ENCODE measurements around the gene IQSEC1. TPM values are rescaled to one million over a fixed set of nuclear protein-coding genes. Genes with fewer than 3 reads are reported as not detected.

The IQSEC1 gene
- total RNA-seq, 1 donor from 2014 or later, result 34.2 TPM

DNA sequence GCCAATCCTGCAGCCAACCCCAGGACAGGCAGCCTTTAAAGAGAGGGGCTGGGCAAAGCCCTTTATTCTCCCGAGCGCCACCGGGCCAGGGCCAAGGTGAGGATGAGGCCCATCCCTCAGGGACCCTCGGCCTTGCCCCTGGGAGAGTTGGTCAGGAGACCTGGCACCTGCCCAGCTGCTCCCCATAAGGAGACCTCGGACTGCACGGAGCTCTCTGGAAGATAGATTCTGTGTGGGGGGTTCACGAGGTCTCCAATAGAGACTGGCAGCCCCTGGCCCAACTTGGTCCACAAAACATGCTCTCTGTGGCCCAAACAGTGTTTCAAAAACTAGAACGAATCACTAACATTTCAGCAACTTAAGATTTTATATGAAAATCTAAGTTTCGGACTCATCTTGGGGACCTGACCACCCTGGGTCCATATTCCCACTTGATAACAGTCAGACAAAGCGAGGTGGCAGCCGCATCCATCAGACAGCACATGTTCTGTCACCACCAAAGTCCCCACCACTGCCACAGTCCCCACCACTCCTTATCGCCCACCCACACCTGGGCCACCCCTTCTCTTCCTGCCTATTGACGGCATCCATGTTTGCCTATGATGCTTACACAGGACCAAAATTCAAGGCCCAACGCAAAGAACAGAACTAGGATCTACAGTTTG, 117.4 kb downstream of the IQSEC1 start:
- Mint-ChIP-seq H3K4me1 (ENCODE audit: low read depth) (peaks cover 5% of the 10 kb centered on the region), H3K4me3 (ENCODE audit: low read depth) (no peak overlapping the region), H3K27ac (no peak overlapping the region), H3K36me3 (ENCODE audit: insufficient read depth) (no peaks in the 10 kb centered on the region), H3K9me3 (ENCODE audit: low read depth) (no peaks in the 10 kb centered on the region), H3K27me3 (no peaks in the 10 kb centered on the region)
- TF ChIP-seq, protein P1, sequence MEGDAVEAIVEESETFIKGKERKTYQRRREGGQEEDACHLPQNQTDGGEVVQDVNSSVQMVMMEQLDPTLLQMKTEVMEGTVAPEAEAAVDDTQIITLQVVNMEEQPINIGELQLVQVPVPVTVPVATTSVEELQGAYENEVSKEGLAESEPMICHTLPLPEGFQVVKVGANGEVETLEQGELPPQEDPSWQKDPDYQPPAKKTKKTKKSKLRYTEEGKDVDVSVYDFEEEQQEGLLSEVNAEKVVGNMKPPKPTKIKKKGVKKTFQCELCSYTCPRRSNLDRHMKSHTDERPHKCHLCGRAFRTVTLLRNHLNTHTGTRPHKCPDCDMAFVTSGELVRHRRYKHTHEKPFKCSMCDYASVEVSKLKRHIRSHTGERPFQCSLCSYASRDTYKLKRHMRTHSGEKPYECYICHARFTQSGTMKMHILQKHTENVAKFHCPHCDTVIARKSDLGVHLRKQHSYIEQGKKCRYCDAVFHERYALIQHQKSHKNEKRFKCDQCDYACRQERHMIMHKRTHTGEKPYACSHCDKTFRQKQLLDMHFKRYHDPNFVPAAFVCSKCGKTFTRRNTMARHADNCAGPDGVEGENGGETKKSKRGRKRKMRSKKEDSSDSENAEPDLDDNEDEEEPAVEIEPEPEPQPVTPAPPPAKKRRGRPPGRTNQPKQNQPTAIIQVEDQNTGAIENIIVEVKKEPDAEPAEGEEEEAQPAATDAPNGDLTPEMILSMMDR (IDR thresholded peaks at IDR 0.05; ENCODE audit: unreplicated experiment), result no peak
- DNase-seq (ENCODE audit: low spot score, unreplicated experiment), result no peak

DNA sequence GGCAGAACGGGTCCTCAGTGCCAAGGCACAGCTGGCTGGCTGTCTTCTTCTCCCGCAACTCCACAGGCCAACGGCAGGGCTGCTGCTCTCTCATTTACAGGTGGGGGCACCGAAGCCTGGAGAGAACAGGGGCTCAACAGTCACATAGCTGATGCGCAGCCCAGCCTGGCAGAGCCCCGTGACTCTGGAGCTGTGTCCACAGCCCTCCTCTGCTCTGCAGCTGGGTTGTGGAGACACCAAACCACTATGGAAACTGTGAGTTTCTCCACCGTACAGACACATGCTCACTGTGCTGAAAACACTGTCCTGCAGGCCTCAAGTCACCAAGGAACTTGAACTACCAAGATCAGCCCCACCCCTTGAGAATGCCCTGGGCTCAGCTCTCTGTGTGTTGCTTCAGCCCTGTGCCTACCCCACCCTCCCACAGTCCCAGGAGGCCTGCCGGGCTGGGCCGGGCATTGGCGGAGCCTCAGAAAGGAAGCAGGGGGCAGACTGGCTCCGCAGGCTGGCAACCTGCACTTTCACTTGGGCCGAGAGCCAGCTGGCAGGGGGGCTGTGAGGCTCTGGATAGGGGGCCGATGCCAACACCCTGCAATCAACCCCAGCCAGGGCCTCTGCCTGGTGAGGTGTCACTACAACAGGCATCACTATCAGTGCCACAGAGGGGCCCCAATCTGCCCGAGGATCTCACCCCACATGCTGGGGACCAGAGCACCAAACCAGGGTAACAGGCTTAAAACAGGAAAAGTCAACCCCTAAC, 118.2 kb downstream of the IQSEC1 start:
- H3K36me3 Mint-ChIP-seq (ENCODE audit: insufficient read depth), result no peaks in the 10 kb centered on the region
- H3K27me3 Mint-ChIP-seq, result no peaks in the 10 kb centered on the region
- H3K4me1 Mint-ChIP-seq (ENCODE audit: low read depth), result peaks cover 3% of the 10 kb centered on the region
- DNase-seq (ENCODE audit: low spot score, unreplicated experiment), result no peak
- no peak overlapping the region for H3K27ac Mint-ChIP-seq
- TF ChIP-seq, protein P1 (IDR thresholded peaks at IDR 0.05; ENCODE audit: unreplicated experiment), result no peak
- no peaks in the 10 kb centered on the region for H3K9me3 Mint-ChIP-seq (ENCODE audit: low read depth)
- no peak overlapping the region for H3K4me3 Mint-ChIP-seq (ENCODE audit: low read depth)

DNA sequence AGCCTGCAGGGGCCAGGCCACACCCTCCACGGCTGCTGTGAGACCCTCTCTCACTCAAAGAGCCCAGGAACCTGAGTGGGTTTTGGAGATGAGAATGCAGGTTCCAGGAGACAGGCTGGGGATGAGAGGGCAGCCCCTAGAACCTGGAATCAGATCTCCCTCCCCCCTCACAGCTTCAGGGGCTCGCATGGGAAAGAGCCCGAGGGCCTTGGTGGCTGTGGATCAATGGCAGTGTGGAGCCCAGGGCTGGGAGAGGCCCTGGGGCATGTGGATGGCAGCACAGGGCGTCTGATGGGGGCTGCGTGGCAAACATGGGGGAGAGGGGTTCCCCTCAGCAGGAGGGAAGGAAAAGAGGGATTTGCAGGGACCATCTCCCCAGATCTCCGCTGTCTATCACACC, 119.0 kb downstream of the IQSEC1 start:
- Mint-ChIP-seq H3K27me3 (no peaks in the 10 kb centered on the region), H3K4me3 (ENCODE audit: low read depth) (no peak overlapping the region), H3K4me1 (ENCODE audit: low read depth) (no peaks in the 10 kb centered on the region), H3K9me3 (ENCODE audit: low read depth) (no peaks in the 10 kb centered on the region), H3K36me3 (ENCODE audit: insufficient read depth) (no peaks in the 10 kb centered on the region), H3K27ac (no peak overlapping the region)
- TF ChIP-seq, protein P1 (IDR thresholded peaks at IDR 0.05; ENCODE audit: unreplicated experiment), result no peak
- DNase-seq (ENCODE audit: low spot score, unreplicated experiment), result no peak

DNA sequence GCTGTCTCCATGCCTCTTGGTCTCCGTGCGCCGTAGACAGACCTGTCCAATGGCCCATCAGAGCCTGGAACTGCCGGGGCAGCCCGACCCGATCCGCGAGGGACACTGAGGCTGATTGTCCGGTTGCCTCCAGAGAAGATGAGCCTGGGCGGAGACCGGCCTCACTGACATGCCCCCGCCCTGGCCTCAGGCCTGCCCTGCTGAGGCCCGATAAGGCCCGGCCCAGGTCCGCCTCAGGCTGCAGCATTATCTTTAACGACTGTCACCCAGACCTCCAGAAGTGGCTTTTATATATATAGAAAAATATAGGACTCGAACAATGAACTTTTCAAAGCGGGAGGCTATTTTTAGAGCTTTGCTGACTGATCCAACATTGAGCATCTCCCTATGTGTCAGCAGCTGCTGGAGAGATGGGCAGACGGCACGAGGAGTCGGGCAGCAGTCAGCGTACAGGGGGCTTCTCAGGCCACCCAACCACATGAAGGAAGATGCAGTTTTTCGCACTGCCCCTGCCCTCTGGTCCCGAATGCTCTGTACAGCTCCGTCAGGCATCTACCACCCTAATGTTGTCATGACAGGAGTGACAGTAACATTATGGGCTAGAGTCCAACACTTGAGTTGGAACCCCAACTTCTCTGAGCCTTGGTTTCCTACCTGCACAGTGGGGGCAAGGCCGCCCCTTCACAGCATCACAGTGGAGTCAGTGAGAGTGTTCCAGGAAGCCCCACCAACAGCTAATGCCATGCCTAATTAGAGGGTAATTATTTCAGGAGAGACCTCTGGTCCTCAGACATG, 119.8 kb downstream of the IQSEC1 start:
- H3K4me3 Mint-ChIP-seq (ENCODE audit: low read depth), result no peak overlapping the region
- no peaks in the 10 kb centered on the region for H3K9me3 Mint-ChIP-seq (ENCODE audit: low read depth)
- no peak for DNase-seq (ENCODE audit: low spot score, unreplicated experiment)
- H3K27ac Mint-ChIP-seq, result no peak overlapping the region
- TF ChIP-seq, protein P1 (IDR thresholded peaks at IDR 0.05; ENCODE audit: unreplicated experiment), result no peak
- H3K36me3 Mint-ChIP-seq (ENCODE audit: insufficient read depth), result no peaks in the 10 kb centered on the region
- no peaks in the 10 kb centered on the region for H3K4me1 Mint-ChIP-seq (ENCODE audit: low read depth)
- no peaks in the 10 kb centered on the region for H3K27me3 Mint-ChIP-seq
